Mononuclear cell (primary cell): ENCODE data around the gene ALDH1A1. TPM values are rescaled to one million over a fixed set of nuclear protein-coding genes. Genes with fewer than 3 reads are reported as not detected.

Source experiments
- H3K27me3 ChIP-seq: 2 replicates; pipeline ENCODE4 v1.6.0; 2011; ENCODE audit warnings: low read length, control low read depth; ENCODE audit not compliant: insufficient read depth
- H3K4me1 ChIP-seq: 2 replicates; pipeline ENCODE4 v1.5.1; 2011; ENCODE audit warnings: mild to moderate bottlenecking, low read length, control low read depth; ENCODE audit not compliant: insufficient read depth
- H3K4me3 ChIP-seq: 2 replicates; pipeline ENCODE4 v1.5.1; 2011; ENCODE audit warnings: mild to moderate bottlenecking, low read length, moderate library complexity
- H3K9me3 ChIP-seq: 2 replicates; pipeline ENCODE4 v1.5.1; 2011; ENCODE audit warnings: low read depth, mild to moderate bottlenecking, control low read depth, low read length
- total RNA-seq: library from RNA; depleted of rRNA; stranded (reverse); fragments of >200 nt; gene quantifications from one replicate; pipeline ENCODE4 v1.2.3, GENCODE V29; 2012

Gene ALDH1A1
- total RNA-seq, 1 donor, result 5.8 TPM

DNA sequence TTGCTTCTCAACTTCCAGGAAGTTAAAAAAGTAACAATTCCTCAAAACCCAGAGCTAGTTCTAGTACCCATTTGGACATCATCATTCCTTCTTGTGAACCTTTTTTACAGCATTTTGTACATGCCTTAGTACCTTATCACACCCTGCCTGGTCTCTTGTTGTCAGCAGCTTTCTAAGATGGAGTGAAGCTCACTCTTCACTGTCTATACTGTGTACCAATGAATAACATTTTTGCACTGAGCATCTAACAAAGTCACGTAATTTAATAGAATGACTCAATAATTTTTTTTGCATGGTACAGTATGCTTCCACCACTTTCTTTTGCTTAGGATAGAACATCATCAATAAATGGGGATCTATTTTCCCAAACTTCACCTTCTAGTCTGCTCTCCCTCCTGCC lies 29.8 kb downstream of the ALDH1A1 start:
- Histone ChIP-seq H3K27me3 (no peaks in the 10 kb centered on the region), H3K9me3 (no peaks in the 10 kb centered on the region), H3K4me3 (no peak overlapping the region), H3K4me1 (peaks cover 11% of the 10 kb centered on the region)

DNA sequence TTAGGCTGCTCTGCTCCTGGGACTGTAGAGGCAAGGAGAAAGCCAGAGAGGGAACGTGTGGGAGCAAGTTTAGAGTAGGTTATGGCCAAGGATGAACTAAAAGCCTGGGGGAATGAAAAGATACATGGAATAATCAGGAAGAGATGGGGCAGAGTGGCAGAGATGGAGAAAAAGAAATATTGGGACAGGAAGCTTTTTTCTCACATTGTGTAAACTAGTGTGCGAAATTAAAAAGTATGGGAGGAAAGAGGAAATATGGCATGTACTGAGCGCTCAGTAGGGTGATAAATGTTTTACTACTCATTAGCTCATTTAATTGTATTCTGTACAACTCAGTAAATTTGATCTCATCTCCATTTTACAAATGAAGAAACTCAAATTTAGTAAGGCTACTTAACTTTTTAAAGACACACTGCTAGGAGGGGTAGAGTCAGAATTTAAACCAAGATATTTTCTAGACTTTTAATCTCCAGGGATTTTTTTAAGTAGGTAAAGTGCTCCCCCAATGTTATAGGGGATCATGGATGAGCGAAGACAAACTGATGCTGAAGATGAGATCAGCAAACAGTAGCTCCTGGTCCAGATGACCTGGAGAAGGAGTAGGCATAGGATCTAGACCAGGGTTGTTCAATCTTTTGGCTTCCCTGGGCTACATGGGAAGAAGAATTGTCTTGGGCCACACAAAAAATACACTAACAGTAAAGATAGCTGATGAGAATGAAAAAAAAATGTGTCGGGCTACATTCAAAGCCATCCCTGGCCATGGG lies 30.8 kb downstream of the ALDH1A1 start:
- Histone ChIP-seq H3K27me3 (no peaks in the 10 kb centered on the region), H3K4me1 (peaks cover 11% of the 10 kb centered on the region), H3K4me3 (no peak overlapping the region), H3K9me3 (no peaks in the 10 kb centered on the region)

DNA sequence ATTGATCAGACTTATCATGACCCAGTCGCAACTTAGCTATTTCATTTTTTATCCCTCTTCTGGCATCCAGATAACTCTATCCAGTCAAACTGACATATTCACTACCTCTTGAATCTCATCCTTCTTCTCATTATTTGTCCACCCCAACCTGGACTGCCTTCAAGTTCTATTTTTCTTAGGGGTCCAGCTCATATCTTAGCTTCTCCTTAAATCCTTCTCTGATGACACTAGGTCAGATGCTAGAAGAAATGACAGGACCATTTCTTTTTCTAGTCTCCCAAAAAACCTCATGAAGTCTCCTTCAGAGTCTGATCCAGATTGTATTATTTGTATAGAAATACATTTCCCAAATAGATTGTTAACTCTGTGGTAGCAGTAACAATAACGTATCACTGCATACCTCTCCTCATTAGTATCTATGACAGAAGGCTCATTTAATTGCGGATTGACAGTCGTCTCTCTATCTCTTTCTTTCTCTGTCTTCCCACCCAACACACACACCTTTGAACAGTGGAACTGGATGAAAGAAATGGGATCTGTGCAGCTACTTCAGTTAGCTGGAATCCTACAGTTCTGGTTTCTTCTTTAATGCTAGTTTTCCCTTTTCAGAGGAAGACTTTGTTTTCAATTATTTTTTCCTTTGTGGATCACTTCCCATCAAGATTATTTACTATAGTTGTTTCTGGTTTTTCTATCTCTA lies 33.5 kb downstream of the ALDH1A1 start:
- H3K9me3 ChIP-seq, result no peaks in the 10 kb centered on the region
- no peak overlapping the region for H3K4me3 ChIP-seq
- H3K4me1 ChIP-seq, result no peaks in the 10 kb centered on the region
- no peaks in the 10 kb centered on the region for H3K27me3 ChIP-seq

DNA sequence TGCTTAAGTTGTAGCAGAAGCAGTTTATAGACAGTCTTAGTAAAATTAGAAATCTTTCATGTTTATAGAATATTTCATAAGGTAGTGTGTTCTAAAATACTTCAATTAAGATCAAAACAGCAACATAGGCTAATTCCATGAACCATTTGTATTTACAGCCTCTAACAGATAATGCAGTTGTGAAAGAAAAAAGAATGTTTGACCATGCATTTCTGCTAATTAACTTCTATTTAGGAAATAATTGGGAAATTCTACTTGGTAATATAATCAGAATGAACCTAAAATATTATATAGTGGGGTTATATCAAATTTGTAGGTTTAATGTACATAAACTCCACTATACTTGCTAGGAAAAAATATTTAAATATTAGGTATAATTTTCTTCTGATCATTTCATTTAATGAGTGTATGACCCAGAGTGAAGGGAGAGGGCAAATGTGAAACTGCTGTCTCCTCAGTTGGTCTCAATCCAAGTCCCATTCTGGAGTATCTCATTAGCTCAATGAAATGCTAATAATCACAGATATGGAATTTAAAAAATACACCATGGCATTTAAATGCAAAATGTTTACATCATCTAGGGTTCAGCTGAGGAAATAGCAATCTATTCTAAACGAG lies 34.9 kb downstream of the ALDH1A1 start:
- H3K27me3 ChIP-seq, result no peaks in the 10 kb centered on the region

DNA sequence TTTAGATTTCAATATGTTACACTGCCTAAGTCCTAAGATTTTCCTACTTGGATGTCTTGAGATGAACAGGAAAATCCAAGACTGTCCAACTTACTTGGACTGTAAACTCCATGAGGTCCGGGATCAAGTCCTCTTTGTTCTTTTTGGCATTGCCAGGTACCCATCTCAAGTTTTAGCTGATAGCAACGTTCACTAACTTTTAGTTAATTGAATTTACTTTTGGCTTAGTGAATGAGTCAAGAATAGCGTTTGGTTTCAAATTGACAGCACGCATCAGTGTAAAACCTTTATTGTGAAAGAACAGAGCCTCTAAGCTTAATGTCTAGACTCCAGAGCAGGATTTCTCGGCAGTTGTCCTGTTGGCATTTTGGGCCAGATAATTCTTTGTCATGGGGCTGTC lies 37.2 kb downstream of the ALDH1A1 start:
- H3K27me3 ChIP-seq, result no peaks in the 10 kb centered on the region
- no peaks in the 10 kb centered on the region for H3K4me1 ChIP-seq
- no peaks in the 10 kb centered on the region for H3K9me3 ChIP-seq
- no peak overlapping the region for H3K4me3 ChIP-seq

More for the DNA sequence above, 34.9 kb downstream of the ALDH1A1 start:
- H3K9me3 ChIP-seq, result no peaks in the 10 kb centered on the region
- no peaks in the 10 kb centered on the region for H3K4me1 ChIP-seq
- no peak overlapping the region for H3K4me3 ChIP-seq

DNA sequence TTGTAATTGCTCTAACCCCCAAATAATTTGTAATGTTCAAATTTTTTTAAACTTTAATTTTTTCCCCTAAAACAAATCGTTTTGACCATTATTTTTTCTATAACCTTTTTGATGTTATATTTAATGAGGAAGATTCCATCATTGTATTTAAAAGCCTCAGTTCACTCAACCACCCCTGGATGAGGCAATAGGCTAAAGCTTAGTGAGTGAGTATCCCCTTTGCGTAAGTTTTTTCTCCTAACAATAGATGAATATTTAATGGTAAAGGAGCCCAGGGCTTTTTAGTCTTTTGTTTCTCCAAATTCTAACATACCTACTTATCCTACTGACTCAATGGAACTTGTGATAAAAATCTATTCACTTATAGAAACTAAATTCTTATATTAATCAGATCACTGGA lies 38.1 kb downstream of the ALDH1A1 start:
- Histone ChIP-seq H3K9me3 (no peaks in the 10 kb centered on the region), H3K4me1 (no peaks in the 10 kb centered on the region), H3K27me3 (no peaks in the 10 kb centered on the region), H3K4me3 (no peak overlapping the region)

DNA sequence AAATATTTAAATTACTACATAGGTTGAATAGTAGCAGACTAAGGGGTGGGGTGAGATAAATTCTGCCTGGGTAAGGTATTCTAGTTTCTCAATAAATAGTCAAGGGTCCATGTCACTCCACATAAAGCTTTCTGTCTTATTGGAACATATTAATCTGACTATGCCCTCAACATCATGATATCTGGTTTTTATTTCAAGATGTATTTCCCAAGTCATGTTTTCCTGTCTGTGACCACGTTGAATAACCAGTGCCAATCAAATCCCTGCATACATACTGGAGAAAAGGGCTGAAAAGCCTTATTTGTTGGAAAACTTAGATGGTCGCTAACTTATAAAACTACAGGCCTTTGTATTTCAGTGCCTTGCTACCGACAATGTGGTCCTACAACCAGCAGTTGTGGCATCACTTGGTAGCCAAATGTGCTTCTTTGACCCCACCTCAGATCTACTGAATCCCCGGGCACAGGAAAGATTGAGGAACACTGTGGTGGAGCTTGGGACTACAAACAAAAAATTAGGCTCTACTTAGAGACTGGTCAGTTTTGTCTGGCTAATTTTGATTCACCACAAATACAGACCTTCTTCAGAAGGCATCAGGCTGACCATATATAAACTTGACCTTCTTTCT lies 39.4 kb downstream of the ALDH1A1 start:
- no peaks in the 10 kb centered on the region for H3K4me1 ChIP-seq
- no peak overlapping the region for H3K4me3 ChIP-seq
- H3K9me3 ChIP-seq, result no peaks in the 10 kb centered on the region
- H3K27me3 ChIP-seq, result no peaks in the 10 kb centered on the region

DNA sequence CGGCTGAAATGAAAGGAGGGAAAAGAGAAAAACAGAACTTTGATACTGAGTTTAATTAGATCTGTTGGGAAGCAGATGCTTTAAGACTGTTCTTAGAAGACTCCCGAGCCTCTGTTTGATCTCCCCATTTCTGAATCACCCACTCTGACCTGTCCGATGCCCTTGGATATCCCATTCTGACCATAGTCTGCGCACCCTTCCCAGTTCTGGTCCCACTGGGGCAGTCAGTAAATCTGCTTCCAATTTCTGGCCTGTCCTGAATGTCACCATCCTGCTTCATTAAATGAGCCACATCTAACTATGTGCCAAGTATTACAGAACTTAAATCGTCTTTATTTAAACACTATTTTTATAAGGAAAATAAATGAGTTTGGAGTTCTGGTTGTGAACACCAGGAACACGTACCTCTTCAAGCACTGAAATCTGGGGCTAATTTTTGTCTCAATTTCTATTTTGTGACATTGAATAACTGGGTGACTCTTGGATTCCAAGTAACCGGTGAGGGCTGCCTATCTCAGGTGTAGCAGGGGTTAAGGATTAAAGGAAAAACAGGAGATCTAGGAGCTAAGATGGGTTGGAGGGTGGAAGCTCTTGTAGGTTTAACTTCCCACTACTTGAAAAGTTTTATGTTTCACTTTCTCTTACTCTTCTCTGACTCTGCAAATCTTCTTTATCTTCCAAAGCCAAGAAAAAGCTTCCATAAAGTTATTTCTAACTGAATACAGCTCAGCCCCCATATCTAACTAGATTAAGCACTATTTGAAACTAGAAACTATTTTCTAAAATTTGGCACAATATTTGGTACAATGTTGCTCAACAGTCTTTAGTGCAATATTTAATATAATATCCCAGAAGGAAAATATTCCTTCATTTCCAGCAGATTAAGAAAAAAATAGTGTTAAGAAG lies 40.1 kb downstream of the ALDH1A1 start:
- H3K27me3 ChIP-seq, result no peaks in the 10 kb centered on the region
- H3K4me3 ChIP-seq, result no peak overlapping the region
- H3K4me1 ChIP-seq, result no peaks in the 10 kb centered on the region
- H3K9me3 ChIP-seq, result no peaks in the 10 kb centered on the region

DNA sequence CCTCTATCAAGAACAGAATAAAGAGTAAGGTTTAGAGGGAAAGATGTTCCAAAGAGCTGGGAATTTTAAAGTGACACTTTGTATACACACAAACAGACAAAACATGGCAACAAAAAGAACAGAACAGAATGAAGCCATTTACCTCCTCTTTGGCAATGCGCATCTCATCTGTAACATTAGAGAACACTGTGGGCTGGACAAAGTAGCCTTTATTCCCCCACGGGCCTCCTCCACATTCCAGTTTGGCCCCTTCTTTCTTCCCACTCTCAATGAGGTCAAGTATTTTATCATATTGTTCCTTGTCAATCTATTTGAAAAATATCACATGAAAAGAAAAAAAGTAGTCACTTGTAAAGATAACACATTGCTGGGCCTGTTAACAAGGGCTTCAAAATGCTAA lies 41.0 kb downstream of the ALDH1A1 start:
- Histone ChIP-seq H3K4me3 (no peak overlapping the region), H3K4me1 (no peaks in the 10 kb centered on the region), H3K9me3 (no peaks in the 10 kb centered on the region), H3K27me3 (no peaks in the 10 kb centered on the region)

DNA sequence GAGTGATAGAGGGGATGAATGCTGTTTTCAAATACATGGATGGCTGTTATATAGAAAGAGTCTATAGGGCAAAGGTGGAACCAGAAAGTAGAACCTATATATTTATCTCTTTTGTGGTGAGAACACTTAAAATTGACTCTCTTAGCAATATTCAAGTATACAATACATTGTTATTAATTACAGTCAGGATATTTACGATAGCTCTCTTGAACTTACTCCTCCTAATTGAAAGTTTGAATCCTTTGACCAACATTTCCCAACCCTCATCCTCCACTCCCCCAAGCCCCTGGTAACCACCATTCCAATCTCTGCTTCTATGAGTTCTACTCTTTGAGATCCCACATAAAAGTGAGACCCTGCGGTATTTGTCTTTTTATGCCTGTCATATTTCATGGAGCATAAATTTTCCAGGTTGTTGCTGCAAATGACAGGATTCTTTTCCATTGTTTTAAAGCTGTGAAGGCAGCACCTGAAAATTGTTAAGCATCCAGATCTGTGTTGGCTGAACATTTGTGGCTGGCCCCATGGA lies 41.5 kb downstream of the ALDH1A1 start:
- H3K4me3 ChIP-seq, result no peak overlapping the region
- no peaks in the 10 kb centered on the region for H3K27me3 ChIP-seq
- no peaks in the 10 kb centered on the region for H3K9me3 ChIP-seq
- no peaks in the 10 kb centered on the region for H3K4me1 ChIP-seq

DNA sequence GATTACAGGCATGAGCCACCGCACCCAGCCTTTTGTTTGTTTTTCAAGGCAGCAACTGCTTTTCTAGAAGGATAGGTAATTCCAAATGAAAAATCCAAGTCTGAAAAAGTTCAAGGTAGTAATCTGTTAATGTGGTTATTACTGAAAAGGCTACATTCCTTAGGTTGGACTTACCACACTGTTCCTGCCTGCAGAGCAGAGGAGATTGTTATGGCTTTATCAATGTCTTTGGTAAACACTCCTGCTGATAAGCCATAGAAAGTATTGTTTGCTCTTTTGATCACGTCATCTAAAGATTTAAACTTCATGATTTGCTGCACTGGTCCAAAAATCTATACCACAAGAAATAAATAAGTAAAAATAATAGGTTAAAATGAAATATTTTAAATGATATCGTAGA lies 43.4 kb downstream of the ALDH1A1 start:
- Histone ChIP-seq H3K4me3 (no peak overlapping the region), H3K4me1 (no peaks in the 10 kb centered on the region), H3K9me3 (no peaks in the 10 kb centered on the region), H3K27me3 (no peaks in the 10 kb centered on the region)

DNA sequence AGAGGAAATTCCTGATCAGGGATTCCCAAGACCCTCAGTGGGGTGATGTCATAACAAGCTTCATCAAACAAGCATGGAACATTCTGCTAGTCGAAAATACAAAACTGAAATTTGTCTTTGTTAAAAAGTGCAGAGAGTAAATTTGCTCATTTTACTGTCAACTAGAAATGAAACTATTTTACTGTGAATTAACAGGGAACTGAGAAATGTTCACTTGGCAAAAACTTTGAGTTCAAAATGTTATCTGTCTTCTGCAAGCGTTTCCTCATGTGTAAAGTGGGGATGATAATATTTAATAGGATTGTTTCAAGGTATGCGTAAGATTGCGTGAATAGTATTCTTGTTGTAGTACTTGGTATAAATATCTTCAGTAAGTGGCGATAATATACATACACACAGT lies 45.4 kb downstream of the ALDH1A1 start:
- no peaks in the 10 kb centered on the region for H3K9me3 ChIP-seq
- H3K4me1 ChIP-seq, result no peaks in the 10 kb centered on the region
- no peak overlapping the region for H3K4me3 ChIP-seq
- H3K27me3 ChIP-seq, result no peaks in the 10 kb centered on the region

DNA sequence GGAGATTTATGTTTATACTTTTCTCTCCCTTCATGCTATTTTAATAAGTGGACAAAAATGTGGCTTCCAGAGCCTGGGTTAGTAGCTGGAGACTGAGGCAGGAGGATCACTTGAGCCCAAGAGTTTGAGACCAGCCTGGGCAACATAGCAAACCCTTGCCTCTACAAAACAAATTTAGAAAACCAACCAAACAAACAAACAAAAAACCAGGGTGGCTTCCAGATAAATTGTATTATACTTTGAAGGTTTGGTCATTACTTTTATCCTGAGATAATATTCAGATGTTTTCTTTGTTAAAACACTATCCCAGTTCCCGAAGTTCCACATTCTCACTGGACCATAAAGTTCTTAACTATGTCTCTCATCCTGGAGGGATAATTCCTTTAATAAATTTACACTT lies 46.0 kb downstream of the ALDH1A1 start:
- no peaks in the 10 kb centered on the region for H3K4me1 ChIP-seq
- no peaks in the 10 kb centered on the region for H3K27me3 ChIP-seq
- no peak overlapping the region for H3K4me3 ChIP-seq

More for the DNA sequence above, 46.0 kb downstream of the ALDH1A1 start:
- no peaks in the 10 kb centered on the region for H3K9me3 ChIP-seq
